Omental fat pad (tissue), 4 donors: Measurements from ENCODE around the gene CASS4. TPM values are rescaled to one million over a fixed set of nuclear protein-coding genes. Genes with fewer than 3 reads are reported as not detected.

Experiments used
- ATAC-seq: fragments of 150-250 bp; one replicate; pipeline ENCODE4 v1.9.1; 2016; ENCODE audit warnings: mild to moderate bottlenecking, moderate library complexity; ENCODE audit not compliant: low FRiP score
- DNase-seq: peaks from one replicate; pipeline ENCODE4 v3.0.0-alpha.2; 2019; ENCODE audit warnings: low spot score
- total RNA-seq, 4 donors: library from RNA; depleted of rRNA; stranded (reverse); fragments of >200 nt; gene quantifications; one replicate each; pipeline ENCODE4 v1.1.0, GENCODE V29; 2016
- TF ChIP-seq, protein P1 (sequence below), 3 donors: fragments of 450-650 bp; IDR thresholded peaks; one replicate each; pipeline ENCODE4 v1.5.1; 2016 to 2017; ENCODE audit warnings: antibody characterized with exemption in 3 of 3, mild to moderate bottlenecking in 3 of 3, moderate library complexity in 2 of 3

CASS4 gene
- total RNA-seq, 4 donors from 2014 or later: 3.5 to 10.6 (median 6.0) TPM

DNA sequence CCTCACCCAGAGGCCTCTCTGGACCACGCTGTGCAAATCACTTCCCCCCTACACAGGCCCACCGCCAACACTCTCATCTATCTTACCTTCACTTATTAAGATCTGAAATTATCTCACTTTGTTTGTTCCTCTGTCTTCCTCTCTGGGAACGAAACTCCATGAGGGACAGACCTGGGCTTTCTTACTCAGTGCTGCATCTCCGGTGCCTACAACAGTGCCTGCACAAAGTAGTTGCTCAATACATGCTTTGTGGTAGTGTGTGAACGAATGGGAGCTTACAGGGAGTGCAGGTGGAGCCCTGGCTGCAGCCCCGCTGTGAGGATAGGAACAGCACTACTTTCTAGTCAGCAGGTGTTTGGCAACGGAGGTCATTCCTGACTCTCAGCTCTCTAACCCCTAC is 5.3 kb downstream of the CASS4 start:
- no peak for DNase-seq
- no peak for ATAC-seq
- TF ChIP-seq, protein P1, sequence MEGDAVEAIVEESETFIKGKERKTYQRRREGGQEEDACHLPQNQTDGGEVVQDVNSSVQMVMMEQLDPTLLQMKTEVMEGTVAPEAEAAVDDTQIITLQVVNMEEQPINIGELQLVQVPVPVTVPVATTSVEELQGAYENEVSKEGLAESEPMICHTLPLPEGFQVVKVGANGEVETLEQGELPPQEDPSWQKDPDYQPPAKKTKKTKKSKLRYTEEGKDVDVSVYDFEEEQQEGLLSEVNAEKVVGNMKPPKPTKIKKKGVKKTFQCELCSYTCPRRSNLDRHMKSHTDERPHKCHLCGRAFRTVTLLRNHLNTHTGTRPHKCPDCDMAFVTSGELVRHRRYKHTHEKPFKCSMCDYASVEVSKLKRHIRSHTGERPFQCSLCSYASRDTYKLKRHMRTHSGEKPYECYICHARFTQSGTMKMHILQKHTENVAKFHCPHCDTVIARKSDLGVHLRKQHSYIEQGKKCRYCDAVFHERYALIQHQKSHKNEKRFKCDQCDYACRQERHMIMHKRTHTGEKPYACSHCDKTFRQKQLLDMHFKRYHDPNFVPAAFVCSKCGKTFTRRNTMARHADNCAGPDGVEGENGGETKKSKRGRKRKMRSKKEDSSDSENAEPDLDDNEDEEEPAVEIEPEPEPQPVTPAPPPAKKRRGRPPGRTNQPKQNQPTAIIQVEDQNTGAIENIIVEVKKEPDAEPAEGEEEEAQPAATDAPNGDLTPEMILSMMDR (IDR thresholded peaks at IDR 0.05): no peak

DNA sequence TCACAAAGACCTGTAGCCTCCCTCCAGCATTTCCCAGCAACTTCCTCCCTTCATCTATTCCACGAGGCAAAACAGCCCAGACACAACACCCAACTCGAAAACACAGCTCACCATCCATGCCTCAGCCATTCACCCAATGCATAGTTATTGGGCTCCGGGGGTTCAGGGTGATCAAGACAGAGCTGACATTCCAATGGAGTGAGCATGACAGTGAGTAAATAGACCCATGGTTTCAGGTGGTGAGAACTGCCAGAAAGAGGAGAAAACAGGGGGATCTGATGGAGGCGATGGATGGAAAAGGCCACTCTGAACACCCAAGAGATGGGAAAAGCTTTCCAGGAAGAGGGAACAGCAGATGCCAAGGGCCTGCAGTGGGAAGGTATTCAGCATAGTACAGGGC is 5.9 kb downstream of the CASS4 start:
- DNase-seq (no peak), ATAC-seq (no peak)
- TF ChIP-seq, protein P1 (IDR thresholded peaks at IDR 0.05): no peak

DNA sequence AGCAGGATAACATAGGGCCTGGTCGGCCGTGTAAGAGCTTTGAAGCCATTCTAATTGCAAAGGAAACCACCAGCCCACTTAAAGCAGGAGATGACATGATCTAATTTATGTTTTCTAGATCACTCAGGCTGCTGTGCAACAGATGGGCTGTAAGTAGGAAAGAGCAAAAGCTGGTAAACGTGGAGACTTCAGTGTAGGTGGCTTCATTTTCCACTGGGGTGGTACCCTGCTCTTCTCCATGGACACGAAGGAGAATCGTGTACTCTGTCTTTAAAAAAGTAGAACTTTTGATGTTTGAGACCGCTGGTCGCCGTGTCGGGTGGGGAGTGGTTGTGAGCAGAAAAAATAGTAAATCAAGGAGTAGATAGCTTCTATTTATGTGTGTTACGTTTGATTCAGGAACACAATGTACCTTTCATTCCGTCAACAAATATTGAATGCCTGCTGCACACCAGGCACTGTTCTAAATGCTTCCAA is 6.4 kb downstream of the CASS4 start:
- ATAC-seq: no peak
- no peak for DNase-seq
- TF ChIP-seq, protein P1 (IDR thresholded peaks at IDR 0.05): no peak

DNA sequence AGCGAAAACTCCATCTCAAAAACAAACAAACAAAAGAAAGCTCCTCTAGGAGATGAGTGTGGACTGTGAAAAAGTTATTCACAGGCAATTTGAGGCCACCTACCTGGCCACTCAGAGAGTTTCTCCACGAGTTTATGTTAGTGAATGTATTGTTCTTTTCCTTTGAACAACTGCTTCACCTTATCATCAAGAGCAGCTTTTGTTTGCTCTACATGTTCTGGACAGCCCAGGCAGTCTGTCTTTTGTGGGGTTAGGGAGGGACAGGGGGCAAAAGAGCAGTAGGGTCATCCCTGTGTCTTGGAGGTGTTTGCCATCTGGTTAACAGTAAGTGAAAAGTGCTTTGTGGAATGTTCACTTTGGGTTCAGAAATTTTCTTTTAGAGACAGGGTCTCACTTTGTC is 8.0 kb downstream of the CASS4 start:
- ATAC-seq (no peak), DNase-seq (no peak)
- TF ChIP-seq, protein P1 (IDR thresholded peaks at IDR 0.05): no peak

GRCh38 chr20:56420940-56421688 is 9.1 kb downstream of the CASS4 start:
- no peak for ATAC-seq
- TF ChIP-seq, protein P1 (IDR thresholded peaks at IDR 0.05): no peak

DNA sequence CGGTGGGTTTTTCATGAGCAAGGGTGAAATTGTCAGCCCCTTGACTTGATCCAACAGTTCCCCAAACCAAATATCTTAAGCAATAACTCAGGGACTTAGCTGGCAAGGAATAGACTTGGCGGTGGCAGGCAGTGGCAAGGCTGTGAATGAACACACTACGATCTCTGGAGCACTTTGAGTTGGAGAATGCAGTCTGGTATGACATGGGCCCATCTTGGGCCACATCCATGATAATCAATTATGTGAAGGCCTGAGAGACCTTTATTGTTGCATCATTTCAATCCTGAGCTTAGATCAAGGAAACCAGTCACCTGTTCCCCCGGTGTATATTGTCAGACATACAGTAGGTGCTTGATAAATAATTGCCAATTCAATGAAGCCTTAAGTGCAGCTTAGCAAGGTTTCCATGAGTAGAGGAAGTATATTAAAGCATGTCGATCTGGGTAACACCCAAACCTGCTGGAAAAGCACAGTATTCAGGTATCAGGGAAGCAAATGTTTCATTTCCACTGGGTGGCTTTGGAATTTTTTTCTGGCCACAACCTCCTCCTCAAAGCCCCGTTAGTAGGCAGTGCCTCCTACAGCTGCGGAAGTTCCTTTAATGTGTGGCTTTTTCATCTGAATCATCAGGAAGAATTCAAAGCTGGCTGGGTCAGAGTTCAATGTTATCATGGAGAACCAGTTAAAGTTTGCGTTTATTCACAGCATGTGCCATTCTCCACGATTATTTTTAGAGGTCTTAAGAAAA is 10.2 kb downstream of the CASS4 start:
- ATAC-seq (no peak), DNase-seq (no peak)
- TF ChIP-seq, protein P1 (IDR thresholded peaks at IDR 0.05): no peak

More at GRCh38 chr20:56420940-56421688, 9.1 kb downstream of the CASS4 start:
- no peak for DNase-seq
